HG03139 (cell line): ENCODE data around the gene ARID1B.

ENCODE experiments used
- ATAC-seq: cut with Tn5 transposase; IDR thresholded peaks from one replicate; pipeline ENCODE4 v1.9.1; 2021; ENCODE audit not compliant: unreplicated experiment

Gene ARID1B

GRCh38 chr6:157119502-157120027 is 342.4 kb downstream of the ARID1B start:
- no peak for ATAC-seq

GRCh38 chr6:157120534-157121232 is 343.5 kb downstream of the ARID1B start:
- ATAC-seq, result no peak

GRCh38 chr6:157121897-157122296 is 344.7 kb downstream of the ARID1B start:
- ATAC-seq, result no peak

GRCh38 chr6:157123234-157123633 is 346.1 kb downstream of the ARID1B start:
- no peak for ATAC-seq

- no peak for ATAC-seq
These were observed 347.5 kb downstream of the ARID1B start for GRCh38 chr6:157124485-157125254.

- no peak for ATAC-seq
These were observed 348.4 kb downstream of the ARID1B start for GRCh38 chr6:157125531-157125930.

GRCh38 chr6:157126183-157127098 is 349.3 kb downstream of the ARID1B start:
- no peak for ATAC-seq

- no peak for ATAC-seq
These were observed 351.1 kb downstream of the ARID1B start for GRCh38 chr6:157128235-157128775.

GRCh38 chr6:157131250-157131649 is 354.1 kb downstream of the ARID1B start:
- ATAC-seq, result no peak

GRCh38 chr6:157133856-157134255 is 356.7 kb downstream of the ARID1B start:
- no peak for ATAC-seq

- no peak for ATAC-seq
These were observed 357.3 kb downstream of the ARID1B start for GRCh38 chr6:157134402-157135047.

GRCh38 chr6:157135691-157136090 is 358.5 kb downstream of the ARID1B start:
- no peak for ATAC-seq

- no peak for ATAC-seq
These were observed 360.3 kb downstream of the ARID1B start for GRCh38 chr6:157137501-157137900.

- ATAC-seq, result no peak
These were observed 362.0 kb downstream of the ARID1B start for GRCh38 chr6:157139054-157139708.

GRCh38 chr6:157143171-157143889 is 366.2 kb downstream of the ARID1B start:
- ATAC-seq, result no peak

GRCh38 chr6:157143890-157144798 is 367.0 kb downstream of the ARID1B start:
- no peak for ATAC-seq

GRCh38 chr6:157144859-157145568 is 367.8 kb downstream of the ARID1B start:
- ATAC-seq, result no peak
